GM12801 (cell line): Measurements from ENCODE around the gene CTNNA2.

ENCODE experiments used
- TF ChIP-seq, protein P1 (sequence below): IDR thresholded peaks from one replicate; pipeline ENCODE4 v1.5.1; 2011; ENCODE audit warnings: control low read depth; ENCODE audit not compliant: insufficient read length; ENCODE audit errors: extremely low read depth

The CTNNA2 gene

DNA sequence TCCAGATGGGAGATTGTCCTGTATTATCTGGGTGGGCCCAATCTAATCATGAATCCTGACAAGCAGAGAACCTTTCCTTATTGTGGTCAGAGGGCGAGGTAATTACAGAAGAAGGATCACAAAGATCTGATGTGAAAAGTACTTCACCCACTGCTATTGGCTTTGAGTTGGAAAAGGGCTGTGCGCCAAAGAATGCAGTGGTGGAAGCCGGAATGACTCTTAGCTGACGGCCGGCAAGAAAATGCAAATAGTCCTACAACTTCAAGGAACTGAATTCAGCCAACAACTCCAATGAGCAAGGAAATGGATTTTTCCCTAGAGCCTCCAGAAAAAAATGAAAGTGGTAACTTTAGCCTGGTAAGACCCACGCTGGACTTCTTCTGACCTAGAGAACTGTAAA, 67.3 kb downstream of the CTNNA2 start:
- TF ChIP-seq, protein P1, sequence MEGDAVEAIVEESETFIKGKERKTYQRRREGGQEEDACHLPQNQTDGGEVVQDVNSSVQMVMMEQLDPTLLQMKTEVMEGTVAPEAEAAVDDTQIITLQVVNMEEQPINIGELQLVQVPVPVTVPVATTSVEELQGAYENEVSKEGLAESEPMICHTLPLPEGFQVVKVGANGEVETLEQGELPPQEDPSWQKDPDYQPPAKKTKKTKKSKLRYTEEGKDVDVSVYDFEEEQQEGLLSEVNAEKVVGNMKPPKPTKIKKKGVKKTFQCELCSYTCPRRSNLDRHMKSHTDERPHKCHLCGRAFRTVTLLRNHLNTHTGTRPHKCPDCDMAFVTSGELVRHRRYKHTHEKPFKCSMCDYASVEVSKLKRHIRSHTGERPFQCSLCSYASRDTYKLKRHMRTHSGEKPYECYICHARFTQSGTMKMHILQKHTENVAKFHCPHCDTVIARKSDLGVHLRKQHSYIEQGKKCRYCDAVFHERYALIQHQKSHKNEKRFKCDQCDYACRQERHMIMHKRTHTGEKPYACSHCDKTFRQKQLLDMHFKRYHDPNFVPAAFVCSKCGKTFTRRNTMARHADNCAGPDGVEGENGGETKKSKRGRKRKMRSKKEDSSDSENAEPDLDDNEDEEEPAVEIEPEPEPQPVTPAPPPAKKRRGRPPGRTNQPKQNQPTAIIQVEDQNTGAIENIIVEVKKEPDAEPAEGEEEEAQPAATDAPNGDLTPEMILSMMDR, result no peak

DNA sequence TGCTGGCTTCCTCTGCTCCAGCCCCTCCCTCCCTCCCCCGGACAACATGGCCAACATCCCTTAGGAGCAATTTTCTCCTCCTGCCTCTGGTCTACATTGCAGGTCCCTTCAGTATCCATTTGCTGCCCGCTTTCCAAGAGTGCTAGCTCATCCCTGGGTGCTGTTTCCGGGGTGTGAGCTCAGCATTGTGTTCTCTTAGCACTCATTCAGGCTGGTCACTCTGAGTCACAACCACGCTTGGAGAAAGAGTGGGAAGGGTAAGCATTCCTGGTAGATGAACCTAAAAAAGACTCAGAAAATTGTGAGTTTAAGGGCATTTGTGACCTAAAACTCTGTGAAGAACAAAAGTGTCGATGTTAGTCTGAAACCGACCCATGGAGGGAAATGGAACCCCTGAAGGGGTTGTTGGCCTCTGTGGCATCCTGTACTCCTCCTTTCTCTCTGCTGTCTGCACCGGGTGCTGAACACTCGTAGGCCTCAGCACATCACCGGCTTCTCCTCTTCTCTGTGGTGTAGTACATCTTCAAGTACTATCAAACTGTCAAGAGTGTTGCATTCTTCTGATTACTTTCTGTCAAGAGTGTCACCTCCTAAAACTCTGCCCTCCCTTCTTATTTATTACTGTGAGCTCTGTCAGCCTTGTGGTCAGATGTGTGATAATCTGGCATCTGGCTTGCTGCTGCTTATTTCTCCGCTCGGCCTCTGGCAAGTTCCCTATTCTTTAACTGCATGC, 73.0 kb downstream of the CTNNA2 start:
- TF ChIP-seq, protein P1, result no peak

GRCh38 chr2:79591281-79591680, 78.4 kb downstream of the CTNNA2 start:
- TF ChIP-seq, protein P1, result no peak

- TF ChIP-seq, protein P1, result no peak
Observed at GRCh38 chr2:79593237-79593867, 80.5 kb downstream of the CTNNA2 start.

- TF ChIP-seq, protein P1, result no peak
Observed at GRCh38 chr2:79596403-79596802, 83.6 kb downstream of the CTNNA2 start.

- TF ChIP-seq, protein P1, result no peak
Observed at GRCh38 chr2:79604748-79605147, 91.9 kb downstream of the CTNNA2 start.

GRCh38 chr2:79611448-79612016, 98.7 kb downstream of the CTNNA2 start:
- TF ChIP-seq, protein P1, result no peak
